ENCODE data around the gene FOXL3.
A peak's percentile ranks its signal among the peaks of the same experiment; 100 is the strongest.

FOXL3 gene

GRCh38 chr7:290554-291372 is 793 bp downstream of the FOXL3 start:
- Histone ChIP-seq H3K27ac (no peak overlapping the region), H3K9me3 (ENCODE audit: control insufficient read depth, low read length) (no peaks in the 10 kb centered on the region), H3K27me3 (ENCODE audit: control insufficient read depth, insufficient read depth, low read length) (peaks cover 10% of the 10 kb centered on the region), H3K79me2 (no peaks in the 10 kb centered on the region), H3K4me3 (ENCODE audit: low read depth, low read length) (no peak overlapping the region), H3K36me3 (ENCODE audit: control insufficient read depth, insufficient read depth, low read length) (no peaks in the 10 kb centered on the region), H3K4me1 (no peaks in the 10 kb centered on the region), H2AFZ (no peak overlapping the region), H3K9ac (no peak overlapping the region), H3K4me2 (ENCODE audit: low read length) (peak overlapping the region; percentile 8)
- TF ChIP-seq, protein P1, sequence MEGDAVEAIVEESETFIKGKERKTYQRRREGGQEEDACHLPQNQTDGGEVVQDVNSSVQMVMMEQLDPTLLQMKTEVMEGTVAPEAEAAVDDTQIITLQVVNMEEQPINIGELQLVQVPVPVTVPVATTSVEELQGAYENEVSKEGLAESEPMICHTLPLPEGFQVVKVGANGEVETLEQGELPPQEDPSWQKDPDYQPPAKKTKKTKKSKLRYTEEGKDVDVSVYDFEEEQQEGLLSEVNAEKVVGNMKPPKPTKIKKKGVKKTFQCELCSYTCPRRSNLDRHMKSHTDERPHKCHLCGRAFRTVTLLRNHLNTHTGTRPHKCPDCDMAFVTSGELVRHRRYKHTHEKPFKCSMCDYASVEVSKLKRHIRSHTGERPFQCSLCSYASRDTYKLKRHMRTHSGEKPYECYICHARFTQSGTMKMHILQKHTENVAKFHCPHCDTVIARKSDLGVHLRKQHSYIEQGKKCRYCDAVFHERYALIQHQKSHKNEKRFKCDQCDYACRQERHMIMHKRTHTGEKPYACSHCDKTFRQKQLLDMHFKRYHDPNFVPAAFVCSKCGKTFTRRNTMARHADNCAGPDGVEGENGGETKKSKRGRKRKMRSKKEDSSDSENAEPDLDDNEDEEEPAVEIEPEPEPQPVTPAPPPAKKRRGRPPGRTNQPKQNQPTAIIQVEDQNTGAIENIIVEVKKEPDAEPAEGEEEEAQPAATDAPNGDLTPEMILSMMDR (IDR thresholded peaks at IDR 0.05), result no peak

DNA sequence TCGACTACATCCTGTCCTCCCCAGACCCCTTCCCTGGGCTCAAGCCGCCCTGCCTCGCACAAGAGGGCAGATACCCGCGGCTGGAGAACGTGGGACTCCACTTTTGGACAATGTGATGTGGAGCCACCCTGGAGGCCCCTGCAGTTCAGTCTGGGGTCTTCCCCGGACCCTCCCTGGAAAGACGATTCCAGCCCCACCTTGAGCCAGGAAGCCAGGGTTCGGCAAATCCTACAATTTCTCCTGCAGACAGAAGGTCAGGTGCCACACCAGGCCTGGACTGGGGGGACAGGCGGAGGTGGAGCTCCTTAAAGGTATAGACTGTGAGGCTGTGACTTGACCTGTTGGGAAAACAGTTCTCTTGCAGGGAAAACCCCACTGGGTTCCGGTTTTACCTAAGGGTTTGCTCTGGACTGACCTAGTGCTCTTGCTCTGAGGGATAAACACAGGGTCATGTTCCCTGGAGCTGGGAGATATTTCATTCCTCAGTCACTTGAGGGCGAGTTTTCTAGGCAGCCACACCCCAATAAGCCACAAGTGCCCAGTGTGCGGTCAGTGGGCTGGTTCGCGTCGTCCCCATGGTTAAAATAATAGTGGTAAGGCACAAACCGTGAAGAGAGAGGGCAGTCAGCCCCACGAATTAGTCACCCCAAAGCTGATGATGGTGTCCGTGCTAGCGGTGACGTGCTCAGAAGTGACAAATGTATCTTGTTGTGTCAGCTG is 1.6 kb downstream of the FOXL3 start:
- Histone ChIP-seq H3K27ac (no peak overlapping the region), H3K4me2 (ENCODE audit: low read length) (no peak overlapping the region), H3K79me2 (no peaks in the 10 kb centered on the region), H2AFZ (no peak overlapping the region), H3K4me1 (no peaks in the 10 kb centered on the region), H3K9me3 (ENCODE audit: control insufficient read depth, low read length) (no peaks in the 10 kb centered on the region), H3K9ac (no peak overlapping the region), H3K36me3 (ENCODE audit: control insufficient read depth, insufficient read depth, low read length) (no peaks in the 10 kb centered on the region), H3K4me3 (ENCODE audit: low read depth, low read length) (no peak overlapping the region), H3K27me3 (ENCODE audit: control insufficient read depth, insufficient read depth, low read length) (peaks cover 10% of the 10 kb centered on the region)
- TF ChIP-seq, protein P1 (IDR thresholded peaks at IDR 0.05), result no peak

DNA sequence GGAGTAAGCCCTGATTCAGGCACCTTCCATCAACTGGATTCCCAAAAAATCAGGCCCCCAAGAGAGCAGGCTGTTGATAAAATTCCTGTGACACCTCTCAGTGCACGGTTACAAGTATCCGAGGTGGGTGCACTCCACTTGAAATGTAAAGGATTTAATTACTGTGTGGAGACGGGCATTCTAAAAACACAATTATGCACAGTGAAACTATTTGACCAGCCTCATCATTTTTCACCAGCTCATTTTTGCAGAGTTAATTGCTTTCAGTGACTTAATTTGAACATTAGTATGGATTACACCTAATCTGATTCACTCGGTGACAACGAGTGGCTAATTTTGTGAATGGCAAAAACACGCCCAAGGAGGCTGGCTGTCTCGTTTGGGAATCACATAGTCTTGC is 2.3 kb downstream of the FOXL3 start:
- no peak overlapping the region for H3K4me2 ChIP-seq (ENCODE audit: low read length)
- H3K9ac ChIP-seq, result no peak overlapping the region
- TF ChIP-seq, protein P1 (IDR thresholded peaks at IDR 0.05), result no peak
- H3K79me2 ChIP-seq, result no peaks in the 10 kb centered on the region
- H3K27me3 ChIP-seq (ENCODE audit: control insufficient read depth, insufficient read depth, low read length), result peaks cover 10% of the 10 kb centered on the region
- no peaks in the 10 kb centered on the region for H3K4me1 ChIP-seq
- no peak overlapping the region for H3K4me3 ChIP-seq (ENCODE audit: low read depth, low read length)
- no peaks in the 10 kb centered on the region for H3K36me3 ChIP-seq (ENCODE audit: control insufficient read depth, insufficient read depth, low read length)
- no peak overlapping the region for H3K27ac ChIP-seq
- no peaks in the 10 kb centered on the region for H3K9me3 ChIP-seq (ENCODE audit: control insufficient read depth, low read length)
- H2AFZ ChIP-seq, result no peak overlapping the region

GRCh38 chr7:292826-293225 is 2.9 kb downstream of the FOXL3 start:
- no peaks in the 10 kb centered on the region for H3K4me1 ChIP-seq
- H3K27me3 ChIP-seq (ENCODE audit: control insufficient read depth, insufficient read depth, low read length), result peaks cover 10% of the 10 kb centered on the region
- H3K9me3 ChIP-seq (ENCODE audit: control insufficient read depth, low read length), result no peaks in the 10 kb centered on the region
- H3K4me2 ChIP-seq (ENCODE audit: low read length), result no peak overlapping the region
- H2AFZ ChIP-seq, result no peak overlapping the region
- TF ChIP-seq, protein P1 (IDR thresholded peaks at IDR 0.05), result no peak
- H3K4me3 ChIP-seq (ENCODE audit: low read depth, low read length), result no peak overlapping the region
- H3K9ac ChIP-seq, result no peak overlapping the region
- H3K36me3 ChIP-seq (ENCODE audit: control insufficient read depth, insufficient read depth, low read length), result no peaks in the 10 kb centered on the region
- H3K27ac ChIP-seq, result no peak overlapping the region
- H3K79me2 ChIP-seq, result no peaks in the 10 kb centered on the region
